ENCODE data around the gene DHRS11.
A peak's percentile ranks its signal among the peaks of the same experiment; 100 is the strongest.
"Not testable (repeated sequence)": the region's sequence is repeated elsewhere in the genome, so short reads cannot be mapped to it uniquely, and the experiment has no call there.

Gene DHRS11

DNA sequence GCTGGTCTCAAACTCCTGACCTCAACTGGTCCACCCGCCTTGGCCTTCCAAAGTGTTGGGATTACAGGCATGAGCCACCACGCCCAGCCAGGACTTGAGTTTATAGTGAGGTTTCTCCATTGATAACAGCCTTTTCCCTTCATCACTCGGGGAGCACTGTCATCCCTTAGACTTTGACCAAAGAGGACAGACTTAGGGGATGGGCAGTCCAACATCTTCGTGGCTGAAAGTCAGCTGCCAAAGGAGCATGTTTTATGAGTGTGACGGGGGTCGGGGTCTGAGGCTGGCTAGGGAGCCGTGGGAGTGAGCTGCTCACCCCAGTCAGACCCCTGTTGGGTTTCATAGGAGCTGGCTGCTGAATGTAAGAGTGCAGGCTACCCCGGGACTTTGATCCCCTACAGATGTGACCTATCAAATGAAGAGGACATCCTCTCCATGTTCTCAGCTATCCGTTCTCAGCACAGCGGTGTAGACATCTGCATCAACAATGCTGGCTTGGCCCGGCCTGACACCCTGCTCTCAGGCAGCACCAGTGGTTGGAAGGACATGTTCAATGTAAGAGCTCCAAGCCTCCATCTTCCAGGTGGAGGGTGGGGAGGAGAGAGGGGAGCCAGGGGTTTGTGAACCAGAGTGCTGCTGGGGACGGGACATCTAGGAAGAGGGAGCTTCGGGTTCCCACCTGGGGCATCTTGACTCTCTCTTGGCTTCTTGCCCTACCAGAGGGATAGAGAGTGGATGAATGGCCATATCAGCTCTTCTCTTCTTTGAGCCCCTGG lies 3.1 kb downstream of the DHRS11 start:
- no peak for DNase-seq

DNA sequence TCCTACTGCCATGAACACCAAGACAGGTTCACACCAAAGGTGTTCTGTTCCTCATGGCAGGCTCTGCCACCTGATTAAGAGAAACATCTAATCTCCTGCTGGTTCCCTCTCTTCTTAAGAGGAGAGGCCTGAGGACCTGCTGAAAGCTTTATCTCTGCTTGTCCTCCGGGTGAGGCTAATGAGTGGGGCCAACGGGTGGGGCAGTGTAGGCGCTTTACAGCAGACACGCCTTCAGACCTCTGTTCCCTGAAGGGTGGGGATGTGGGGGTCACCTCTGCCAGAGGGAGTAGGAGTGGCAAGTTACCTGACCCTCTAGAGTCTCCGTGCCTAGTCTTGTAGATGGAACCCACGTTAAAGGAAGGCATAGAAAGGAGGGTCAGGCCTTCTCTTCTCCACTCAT lies 5.5 kb downstream of the DHRS11 start:
- DNase-seq, result no peak

DNA sequence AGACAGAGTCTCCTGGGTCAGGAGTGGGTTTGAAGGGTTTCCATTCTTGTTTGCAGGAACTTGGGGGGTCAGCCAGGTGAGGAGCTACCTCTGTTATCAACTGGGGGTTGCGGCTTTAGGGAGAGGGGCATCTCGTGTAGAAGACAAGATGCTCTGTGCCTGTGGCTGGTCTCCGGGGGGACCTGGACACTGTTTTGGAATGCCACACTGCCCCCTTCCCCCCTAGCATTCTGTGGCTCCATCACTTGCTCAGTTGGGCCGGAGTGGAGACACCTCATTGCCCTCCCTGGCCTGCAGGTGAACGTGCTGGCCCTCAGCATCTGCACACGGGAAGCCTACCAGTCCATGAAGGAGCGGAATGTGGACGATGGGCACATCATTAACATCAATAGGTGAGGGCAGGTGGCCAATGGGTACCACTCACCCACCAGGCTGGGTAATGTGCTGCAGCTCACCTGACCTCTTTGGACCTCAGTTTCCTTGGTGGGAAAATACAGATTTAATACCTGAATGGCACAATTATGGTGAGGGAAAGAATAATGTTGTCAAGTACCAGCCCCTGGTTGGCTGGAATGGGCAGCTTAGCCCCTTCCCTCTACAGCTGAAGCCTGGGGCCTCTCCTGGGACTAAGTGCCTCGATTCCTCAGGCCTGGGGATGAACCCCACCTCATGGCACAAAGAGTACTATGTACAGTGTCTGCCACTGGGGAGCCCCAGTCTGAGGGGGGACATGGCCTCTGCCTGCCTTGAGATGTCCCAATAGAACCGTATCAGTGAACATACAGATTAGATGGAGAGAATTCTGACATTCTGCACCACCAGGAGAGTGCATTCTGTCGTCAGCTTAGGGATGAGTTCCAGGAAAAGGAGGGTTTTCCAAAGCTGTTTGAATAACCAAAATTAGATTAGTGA lies 6.4 kb downstream of the DHRS11 start:
- no peak for DNase-seq

DNA sequence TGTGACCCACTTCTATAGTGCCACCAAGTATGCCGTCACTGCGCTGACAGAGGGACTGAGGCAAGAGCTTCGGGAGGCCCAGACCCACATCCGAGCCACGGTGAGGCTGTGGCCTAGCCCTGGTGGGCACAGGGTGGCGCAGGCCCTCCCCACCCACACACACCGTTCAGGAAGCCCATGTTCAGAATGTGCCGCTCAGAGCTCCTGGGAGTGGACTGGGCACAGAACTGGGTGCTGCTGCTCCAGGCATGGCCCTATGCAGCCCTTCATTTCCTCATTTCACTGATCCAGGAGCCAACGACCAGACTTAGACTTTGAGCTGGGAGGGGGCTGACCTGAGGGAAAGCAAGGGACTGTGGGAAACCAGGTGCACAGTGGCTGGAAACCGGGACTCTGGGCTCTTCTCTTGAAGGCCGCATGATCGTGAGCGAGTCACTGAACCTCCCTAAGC lies 7.3 kb downstream of the DHRS11 start:
- DNase-seq, result no peak

DNA sequence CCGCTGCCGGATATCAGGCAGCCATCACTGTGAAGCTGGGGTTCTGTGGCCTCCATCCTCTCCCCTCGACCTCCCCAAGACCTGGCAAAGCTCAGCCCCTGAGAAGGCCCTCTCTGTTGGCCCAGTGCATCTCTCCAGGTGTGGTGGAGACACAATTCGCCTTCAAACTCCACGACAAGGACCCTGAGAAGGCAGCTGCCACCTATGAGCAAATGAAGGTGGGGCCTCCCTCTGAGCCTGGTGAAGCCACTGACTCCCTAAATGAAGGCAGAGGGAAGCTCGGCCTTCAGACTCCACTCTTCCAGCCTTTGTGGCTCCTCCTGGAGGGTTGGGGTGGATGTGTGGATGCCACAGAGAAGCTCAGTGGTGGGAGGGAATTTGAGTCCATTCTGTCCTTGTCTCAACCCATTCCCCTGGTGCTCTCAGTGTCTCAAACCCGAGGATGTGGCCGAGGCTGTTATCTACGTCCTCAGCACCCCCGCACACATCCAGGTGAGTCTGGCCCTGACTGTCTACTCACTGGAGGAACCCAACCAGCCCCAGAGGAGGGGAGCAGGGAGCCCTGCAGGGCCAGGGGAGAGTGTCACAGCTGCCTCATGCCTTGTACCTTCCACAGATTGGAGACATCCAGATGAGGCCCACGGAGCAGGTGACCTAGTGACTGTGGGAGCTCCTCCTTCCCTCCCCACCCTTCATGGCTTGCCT lies 8.0 kb downstream of the DHRS11 start:
- no peak for DNase-seq

DNA sequence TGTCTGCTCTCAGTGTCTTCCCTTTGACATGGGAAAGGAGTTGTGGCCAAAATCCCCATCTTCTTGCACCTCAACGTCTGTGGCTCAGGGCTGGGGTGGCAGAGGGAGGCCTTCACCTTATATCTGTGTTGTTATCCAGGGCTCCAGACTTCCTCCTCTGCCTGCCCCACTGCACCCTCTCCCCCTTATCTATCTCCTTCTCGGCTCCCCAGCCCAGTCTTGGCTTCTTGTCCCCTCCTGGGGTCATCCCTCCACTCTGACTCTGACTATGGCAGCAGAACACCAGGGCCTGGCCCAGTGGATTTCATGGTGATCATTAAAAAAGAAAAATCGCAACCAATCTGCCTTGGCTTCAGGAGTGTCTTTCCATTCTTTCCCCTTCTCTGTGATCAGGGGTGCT lies 8.8 kb downstream of the DHRS11 start:
- DNase-seq, result no peak

DNA sequence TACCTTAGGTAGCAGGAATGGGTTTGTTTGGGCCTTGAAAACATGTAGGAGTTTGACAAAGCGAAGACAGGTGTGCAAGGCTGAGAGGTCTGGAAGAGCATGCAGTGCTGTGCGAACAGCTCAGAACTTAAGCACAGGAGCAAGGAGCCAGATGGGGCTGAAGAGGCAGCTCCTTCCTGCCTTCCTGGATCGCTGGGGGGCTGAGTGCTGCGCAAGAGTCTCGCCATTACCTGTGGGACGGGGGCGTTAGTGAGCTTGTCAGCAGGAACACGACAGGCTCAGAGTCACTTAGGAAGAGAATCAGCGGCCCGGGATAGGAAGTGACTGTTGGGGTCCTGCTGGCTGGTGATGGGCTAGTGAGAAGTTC lies 9.2 kb downstream of the DHRS11 start:
- DNase-seq, result no peak

DNA sequence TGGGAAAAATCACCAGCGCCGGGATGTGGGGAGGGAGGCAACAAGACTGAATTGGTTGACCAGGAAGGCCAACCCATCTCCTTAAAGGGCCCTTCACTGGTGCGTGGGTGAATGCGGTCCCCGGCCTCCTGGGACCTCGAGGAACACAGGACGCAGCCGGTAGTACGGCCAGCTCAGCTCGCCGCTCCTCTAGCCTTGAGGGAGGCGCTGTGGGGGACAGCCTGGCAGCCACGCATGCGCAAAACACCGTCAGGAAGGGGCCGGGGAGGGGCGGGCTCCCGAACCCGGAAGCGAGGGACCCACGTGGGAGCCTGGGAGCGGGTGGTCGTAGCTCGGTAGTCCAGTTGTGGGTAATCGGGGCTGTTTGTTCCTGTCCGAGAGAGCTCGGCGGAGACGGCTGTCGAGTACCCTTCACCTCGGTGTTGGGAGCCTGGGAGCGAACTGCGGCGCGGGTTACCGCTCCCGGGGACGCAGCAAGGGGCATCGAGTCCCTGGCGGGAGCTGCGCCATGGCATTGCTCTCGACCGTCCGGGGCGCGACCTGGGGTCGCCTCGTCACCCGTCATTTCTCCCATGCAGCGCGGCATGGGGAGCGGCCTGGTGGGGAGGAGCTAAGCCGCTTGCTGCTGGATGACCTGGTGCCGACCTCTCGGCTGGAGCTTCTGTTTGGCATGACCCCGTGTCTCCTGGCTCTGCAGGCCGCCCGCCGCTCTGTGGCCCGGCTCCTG lies 9.8 kb downstream of the DHRS11 start, which contains the start of gene MRM1:
TSS of gene MRM1 (plus strand) at position 281 of the 727 bp plus-strand sequence. CDS start at position 509, 228 bp downstream.
- peak; percentile 95 for DNase-seq

DNA sequence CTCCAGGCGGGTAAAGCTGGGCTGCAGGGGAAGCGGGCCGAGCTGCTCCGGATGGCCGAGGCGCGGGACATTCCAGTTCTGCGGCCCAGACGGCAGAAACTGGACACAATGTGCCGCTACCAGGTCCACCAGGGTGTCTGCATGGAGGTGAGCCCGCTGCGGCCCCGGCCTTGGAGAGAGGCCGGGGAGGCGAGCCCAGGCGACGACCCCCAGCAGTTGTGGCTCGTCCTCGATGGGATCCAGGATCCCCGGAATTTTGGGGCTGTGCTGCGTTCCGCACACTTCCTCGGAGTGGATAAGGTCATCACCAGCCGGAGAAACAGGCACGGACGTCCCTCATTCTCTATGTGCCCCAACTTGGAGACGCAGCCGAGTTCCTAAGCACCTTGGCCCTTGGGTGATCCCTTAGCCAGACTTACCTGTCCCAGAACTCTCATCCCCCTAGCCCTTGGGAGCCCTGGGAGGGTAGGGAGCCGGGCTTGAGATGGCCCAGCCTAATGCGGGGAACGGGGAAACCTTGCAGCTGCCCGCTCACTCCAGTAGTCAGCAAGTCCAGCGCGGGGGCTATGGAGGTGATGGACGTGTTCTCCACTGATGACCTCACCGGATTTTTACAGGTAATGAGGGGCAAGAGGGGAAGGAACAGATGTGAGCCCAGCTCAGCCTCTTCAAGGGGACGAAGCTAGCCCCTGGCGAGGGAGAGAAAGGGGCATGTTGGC lies 10.5 kb downstream of the DHRS11 start:
- peak; percentile 14 for DNase-seq

DNA sequence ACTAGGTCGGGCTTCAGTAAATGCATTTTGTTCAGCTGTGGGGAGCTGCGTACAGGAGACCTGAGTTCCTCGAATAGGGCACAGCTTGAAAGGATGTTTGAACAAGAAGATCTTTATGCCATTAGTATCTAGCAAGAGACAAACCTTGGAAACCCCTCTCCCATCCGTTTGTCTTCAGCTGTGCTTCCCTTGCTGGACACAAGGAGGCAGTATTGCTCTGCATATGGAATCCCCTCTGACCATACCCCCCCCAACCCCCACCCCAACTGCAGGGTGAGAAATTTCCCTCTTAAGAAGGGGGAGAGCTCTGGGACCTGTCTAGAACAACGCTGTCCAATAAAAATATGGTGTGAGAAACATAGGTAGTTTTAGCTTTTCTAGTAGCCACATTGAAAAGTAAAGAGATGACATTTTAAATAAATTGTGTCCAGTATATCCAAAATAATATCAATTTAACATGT lies 11.3 kb downstream of the DHRS11 start:
- peak; percentile 85 for DNase-seq

DNA sequence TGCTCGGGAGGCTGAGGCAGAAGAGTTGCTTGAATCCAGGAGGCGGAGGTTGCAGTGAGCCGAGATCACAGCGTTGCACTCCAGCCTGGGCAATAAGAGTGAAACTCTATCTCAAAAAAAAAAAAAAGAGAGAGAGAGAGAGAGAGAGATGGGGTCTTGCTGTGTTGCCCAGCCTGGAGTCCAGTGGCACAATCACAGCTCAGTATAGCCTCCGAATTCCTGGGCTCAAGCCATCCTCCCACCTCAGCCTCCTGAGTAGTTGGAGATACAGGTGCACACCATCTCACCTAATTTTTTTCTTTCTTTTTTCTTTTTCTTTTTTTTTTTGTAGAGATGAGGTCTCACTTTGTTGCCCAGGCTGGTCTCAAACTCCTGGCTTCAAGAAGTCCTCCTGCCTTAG lies 13.3 kb downstream of the DHRS11 start:
- not testable (repeated sequence) for DNase-seq

DNA sequence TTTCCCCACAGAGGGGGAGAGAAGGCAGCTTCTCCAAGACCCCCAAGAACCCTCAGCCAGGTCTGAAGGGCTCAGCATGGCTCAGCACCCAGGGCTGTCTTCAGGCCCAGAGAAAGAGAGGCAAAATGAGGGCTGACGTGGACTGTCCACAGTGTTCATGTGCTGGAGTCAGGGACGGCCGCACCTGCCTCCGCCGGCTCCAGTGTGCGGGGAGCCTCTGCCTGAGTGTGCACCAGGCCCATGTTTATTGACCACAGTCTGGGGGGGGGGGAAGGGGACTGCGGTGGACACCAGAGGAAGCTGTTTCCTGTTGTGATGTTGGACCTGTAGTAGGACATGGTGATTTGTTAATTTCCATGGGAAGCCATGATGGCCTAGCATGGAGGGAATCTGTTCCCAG lies 16.6 kb downstream of the DHRS11 start:
- DNase-seq, result no peak

DNA sequence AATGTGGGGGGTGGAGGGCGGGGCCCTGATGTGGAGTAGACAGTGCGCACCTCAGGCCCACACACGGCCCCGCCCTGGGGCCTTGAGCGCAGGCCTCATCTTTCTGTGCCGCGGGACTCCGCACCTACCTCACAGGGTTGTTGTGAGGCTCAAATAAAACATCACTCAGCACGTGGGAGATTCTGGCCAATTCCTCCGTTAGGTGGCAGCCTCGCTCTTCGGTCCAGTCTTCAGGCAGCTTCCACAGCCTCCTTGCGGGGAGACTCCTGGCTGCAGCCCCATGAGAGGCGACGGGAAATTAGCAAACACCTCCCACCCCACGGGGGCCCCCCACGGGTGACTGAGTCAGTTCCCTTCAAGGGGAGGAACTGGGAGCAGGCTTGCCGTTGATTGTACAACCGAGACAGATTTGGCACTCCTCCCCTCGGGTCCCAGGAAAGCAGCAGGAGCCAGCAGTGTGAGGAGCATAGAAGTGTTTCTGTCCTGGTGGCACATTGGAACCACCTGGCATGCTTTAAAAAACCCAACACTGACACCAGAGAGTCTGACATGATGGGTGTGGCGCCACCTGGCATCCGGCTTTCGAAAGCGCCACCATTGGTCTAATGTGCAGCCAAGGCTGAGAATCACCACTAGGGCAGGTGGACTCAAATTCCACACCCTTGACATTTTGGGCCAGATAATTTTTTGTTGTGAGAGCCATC lies 17.3 kb downstream of the DHRS11 start:
- peak; percentile 36 for DNase-seq

DNA sequence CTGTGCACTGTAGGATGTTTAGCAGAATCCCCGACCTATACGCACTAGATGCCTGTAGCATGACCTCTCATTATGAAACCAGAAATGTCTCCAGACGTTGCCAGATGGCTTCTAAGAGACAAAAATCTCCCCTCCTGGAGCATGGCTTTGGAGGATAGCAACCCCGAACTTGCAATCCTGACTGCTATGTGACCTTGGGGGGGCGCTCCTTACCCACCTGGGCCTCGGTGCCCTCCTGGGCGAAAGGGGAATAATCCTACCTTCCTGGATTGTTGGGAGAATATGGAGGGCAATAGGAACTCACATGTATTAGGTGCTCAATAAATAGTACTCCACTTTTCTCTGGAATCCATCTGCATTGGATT lies 17.8 kb downstream of the DHRS11 start:
- no peak for DNase-seq

DNA sequence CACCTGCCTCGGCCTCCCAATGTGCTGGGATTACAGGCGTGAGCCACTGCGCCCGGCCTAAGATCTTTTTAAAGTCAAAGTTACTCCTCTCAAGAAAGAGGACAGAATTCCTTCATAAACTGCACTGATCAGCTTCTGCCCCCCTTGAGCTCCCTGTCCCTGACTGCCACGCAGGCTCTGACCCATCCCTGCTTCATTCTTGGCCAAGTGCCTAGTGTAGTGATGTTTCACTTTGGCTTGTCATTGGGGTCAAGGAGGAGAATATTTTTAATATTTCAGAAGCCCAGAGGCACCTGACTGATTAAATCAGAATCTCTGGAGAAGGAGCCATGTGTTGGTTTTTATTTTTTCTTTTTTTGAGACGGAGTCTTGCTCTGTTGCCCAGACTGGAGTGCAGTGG lies 18.8 kb downstream of the DHRS11 start:
- DNase-seq, result no peak

DNA sequence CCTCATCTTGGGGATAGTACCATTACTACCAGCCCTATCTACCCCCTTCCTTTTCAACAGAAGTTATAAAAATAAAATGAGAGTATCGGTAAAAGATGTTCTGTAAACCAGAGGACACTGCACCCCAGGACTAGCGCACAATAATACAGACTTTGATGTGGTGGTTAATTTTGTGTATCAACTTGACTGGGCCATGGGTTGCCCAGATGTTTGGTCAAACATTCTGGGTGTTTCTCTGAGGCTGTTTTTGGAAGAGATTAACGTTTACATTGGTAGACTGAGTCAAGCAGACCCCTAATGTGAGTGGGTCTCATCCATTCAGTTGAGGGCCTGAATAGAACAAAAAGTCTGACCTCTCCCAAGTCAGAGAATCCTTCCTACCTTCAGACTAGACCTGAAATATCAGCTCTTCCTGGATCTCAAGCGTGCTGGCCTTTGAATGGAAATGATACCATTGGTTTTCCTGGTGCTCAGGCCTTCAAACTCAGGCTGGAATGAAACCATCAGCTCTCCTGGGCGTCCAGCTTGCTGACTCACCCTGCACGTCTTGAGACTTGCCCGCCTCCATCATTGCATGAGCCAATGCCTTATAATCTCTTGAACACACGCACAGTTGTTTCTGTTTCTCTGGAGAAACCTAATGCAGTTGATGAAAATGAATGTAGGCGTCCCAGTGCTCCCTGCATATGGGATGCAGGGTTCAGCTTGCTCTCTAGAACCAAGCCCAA lies 19.8 kb downstream of the DHRS11 start:
- DNase-seq, result no peak

DNA sequence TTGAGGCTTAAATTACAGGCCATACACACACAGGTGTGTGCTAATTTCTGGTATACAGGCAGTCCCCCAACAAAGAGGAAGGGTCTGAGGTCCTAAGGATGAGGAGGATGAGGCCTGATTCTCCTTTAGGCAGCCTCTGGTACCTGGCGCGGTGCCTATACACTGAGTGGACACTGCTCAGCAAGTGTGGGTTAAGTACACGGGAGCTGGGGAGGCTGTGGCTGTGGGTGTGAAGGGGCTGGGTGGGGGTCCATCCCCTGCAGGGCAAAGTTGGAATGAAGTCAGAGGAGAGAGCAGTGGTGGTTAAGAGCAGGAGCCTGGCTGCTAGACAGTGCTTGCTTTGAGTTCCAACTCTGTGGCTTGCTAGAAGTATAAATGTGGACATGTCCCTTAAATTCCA lies 20.6 kb downstream of the DHRS11 start:
- no peak for DNase-seq

DNA sequence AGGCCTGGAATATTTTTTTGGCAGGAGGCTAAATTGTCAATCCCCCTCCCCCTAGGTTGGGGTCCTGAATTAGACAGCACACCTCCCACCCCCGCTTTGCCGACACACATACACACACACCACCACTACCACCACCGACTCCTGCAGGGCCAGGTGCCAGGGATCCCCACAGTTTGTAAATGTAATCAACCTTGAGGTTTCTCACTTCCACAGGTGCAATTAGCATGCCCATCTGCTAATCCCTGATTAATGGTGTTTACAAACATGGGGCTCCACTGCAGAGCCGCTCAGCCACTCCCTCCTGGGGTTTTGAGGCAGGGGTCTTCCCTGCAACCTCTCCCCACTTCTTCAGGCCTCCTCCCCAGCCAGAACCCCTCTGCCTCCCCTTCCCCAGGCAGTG lies 21.5 kb downstream of the DHRS11 start:
- DNase-seq, result no peak

DNA sequence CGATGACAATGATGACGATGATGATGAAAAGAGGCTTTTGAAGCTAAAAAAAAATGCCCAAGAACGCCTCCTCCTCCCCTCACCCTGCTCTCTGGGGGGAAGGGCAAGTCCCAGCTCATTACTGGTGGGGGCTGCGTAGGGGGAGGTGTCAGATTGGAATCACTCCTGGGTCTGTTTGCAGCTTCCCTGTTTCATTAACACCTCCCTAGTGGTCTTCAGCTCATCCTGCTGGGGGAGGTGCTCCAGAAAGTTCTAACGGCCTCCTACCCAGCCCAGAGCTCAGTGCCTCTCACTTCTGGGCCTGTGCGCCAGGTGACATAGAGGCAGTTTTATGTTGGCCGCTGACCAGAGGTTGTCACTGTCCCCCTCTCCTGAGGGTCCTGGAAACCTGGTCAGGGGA lies 22.4 kb downstream of the DHRS11 start:
- no peak for DNase-seq

DNA sequence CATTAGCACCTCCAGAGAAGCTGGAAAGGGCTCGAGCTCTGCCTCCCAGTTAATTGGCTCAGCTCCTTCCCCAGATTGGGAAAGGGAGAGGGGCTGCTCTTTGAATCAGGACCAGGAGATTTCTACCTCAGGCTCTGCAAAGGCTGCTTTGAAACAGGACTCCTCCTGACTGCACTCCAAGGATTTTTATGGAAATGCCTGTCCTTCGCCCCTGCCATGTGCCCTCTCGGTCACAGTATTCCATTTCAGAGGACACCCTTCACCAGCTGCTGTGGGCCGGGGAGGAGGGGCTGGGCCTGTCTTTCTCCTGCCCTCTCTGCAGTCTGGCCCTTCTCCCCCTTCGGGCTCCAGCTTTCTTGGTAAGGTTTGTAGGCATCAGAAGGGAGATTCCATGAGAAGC lies 23.3 kb downstream of the DHRS11 start:
- DNase-seq, result no peak
